A549 (cell line): ENCODE measurements around the gene SP6. TPM values are rescaled to one million over a fixed set of nuclear protein-coding genes. Genes with fewer than 3 reads are reported as not detected.

Experiments used
- ATAC-seq, 2 experiments: fragments of 200-7000 bp in 1 of 2; fragments of >200 bp in 1 of 2; cut with Nextera tagmentation in 1 of 2; cut with Tn5 transposase in 1 of 2; 3 replicates each; pipeline versions ENCODE4 v1.8.0 to v1.9.1; 2018 to 2020; ENCODE audit warnings: mild to moderate bottlenecking in 1 of 2, moderate library complexity in 1 of 2
- CTCF ChIA-PET: fragments of 300-600 bp; sonication (Branson Sonifier 250); formaldehyde crosslinking; extraction: SDS; loops from one replicate; lab custom pipeline; 2021; ENCODE audit warnings: antibody characterized with exemption, inconsistent platforms; lab: Yijun Ruan, JAX
- POLR2A ChIA-PET: fragments of 350-600 bp; formaldehyde crosslinking; extraction: SDS; loops from one replicate; lab custom pipeline; 2021; ENCODE audit warnings: antibody characterized with exemption, inconsistent platforms; lab: Yijun Ruan, JAX
- DNase-seq, 2 experiments: peaks; one replicate each; pipeline versions ENCODE4 v3.0.0 to v3.0.0-alpha.2; 2011 to 2016; ENCODE audit warnings: low read depth in 1 of 2, low spot score in 1 of 2
- FAIRE-seq: peaks from 2 replicates; lab custom pipeline; 2011; peaks lifted over from hg19 to GRCh38; lab: Jason Lieb, UNC
- H3K27ac ChIP-seq, 2 experiments: fragments of >200 bp; sonication (Bioruptor Twin); formaldehyde crosslinking; 3 replicates each; pipeline ENCODE4 v1.5.1; 2016 to 2017
- H3K4me1 ChIP-seq: fragments of >200 bp; sonication (Bioruptor Twin); formaldehyde crosslinking; 3 replicates; pipeline ENCODE4 v1.6.1; 2016
- H3K4me2 ChIP-seq: fragments of >200 bp; sonication (Bioruptor Twin); formaldehyde crosslinking; 3 replicates; pipeline ENCODE4 v1.6.1; 2016
- H3K4me3 ChIP-seq: fragments of >200 bp; sonication (Bioruptor Twin); formaldehyde crosslinking; 3 replicates; pipeline ENCODE4 v1.5.1; 2016
- H3K9me3 ChIP-seq: fragments of >200 bp; sonication (Bioruptor Twin); formaldehyde crosslinking; 3 replicates; pipeline ENCODE4 v1.6.1; 2016
- CBX2 ChIP-seq: fragments of 200-600 bp; sonication (generic); IDR thresholded peaks from 2 replicates; pipeline ENCODE4 v1.6.1; 2016; ENCODE audit warnings: low read depth, mild to moderate bottlenecking, borderline replicate concordance
- CBX8 ChIP-seq: fragments of 200-600 bp; sonication (generic); IDR thresholded peaks from 2 replicates; pipeline ENCODE4 v1.6.1; 2016
- EHMT2 ChIP-seq: fragments of 200-600 bp; sonication (generic); IDR thresholded peaks from 2 replicates; pipeline ENCODE4 v1.6.1; 2016; ENCODE audit warnings: antibody characterized with exemption, low read depth, mild to moderate bottlenecking, moderate library complexity
- ESRRA ChIP-seq: fragments of 150-350 bp; IDR thresholded peaks from 2 replicates; pipeline ENCODE4 v1.6.1; 2014; ENCODE audit warnings: mild to moderate bottlenecking, low read length, borderline replicate concordance
- FOSL2 ChIP-seq, 2 experiments: fragments of 450-650 bp in 1 of 2; fragments of >200 bp in 1 of 2; sonication (Bioruptor Twin) in 1 of 2; formaldehyde crosslinking; IDR thresholded peaks; 2 replicates each; pipeline versions ENCODE4 v1.5.0 to v1.6.1; 2016 to 2020; ENCODE audit warnings: mild to moderate bottlenecking in 1 of 2, moderate library complexity in 1 of 2
- GATA3 ChIP-seq: IDR thresholded peaks from 2 replicates; pipeline ENCODE4 v1.6.1; 2012; ENCODE audit warnings: borderline replicate concordance
- HOXA7 ChIP-seq: fragments of 250-450 bp; sonication (Bioruptor Pico); IDR thresholded peaks from 2 replicates; pipeline ENCODE4 v1.5.0; 2020; ENCODE audit warnings: mild to moderate bottlenecking, moderate library complexity
- JUN ChIP-seq, 2 experiments: fragments of >200 bp; sonication (Bioruptor Twin); formaldehyde crosslinking; IDR thresholded peaks; 2 replicates in 1 of 2; 3 replicates in 1 of 2; pipeline ENCODE4 v1.6.1; 2016 to 2017
- JUNB ChIP-seq: fragments of >200 bp; sonication (Bioruptor Twin); formaldehyde crosslinking; IDR thresholded peaks from 2 replicates; pipeline ENCODE4 v1.6.1; 2016
- KDM1A ChIP-seq: fragments of 200-600 bp; sonication (generic); IDR thresholded peaks from 2 replicates; pipeline ENCODE4 v1.6.1; 2016; ENCODE audit warnings: low read depth, mild to moderate bottlenecking
- MAZ ChIP-seq: fragments of 150-350 bp; IDR thresholded peaks from 2 replicates; pipeline ENCODE4 v1.6.1; 2014; ENCODE audit warnings: antibody characterized with exemption, low read depth, low read length, borderline replicate concordance
- NFE2L2 ChIP-seq: fragments of 150-350 bp; conservative IDR thresholded peaks from 2 replicates; pipeline ENCODE4 v1.6.1; 2014; ENCODE audit warnings: low read length
- NR3C1 ChIP-seq: fragments of >200 bp; sonication (Bioruptor Twin); formaldehyde crosslinking; IDR thresholded peaks from 3 replicates; pipeline ENCODE4 v1.6.1; 2017
- REST ChIP-seq: fragments of 200-600 bp; sonication (generic); IDR thresholded peaks from 2 replicates; pipeline ENCODE4 v1.6.1; 2016; ENCODE audit warnings: antibody characterized with exemption, mild to moderate bottlenecking, moderate library complexity
- RFX5 ChIP-seq: fragments of 450-650 bp; IDR thresholded peaks from 2 replicates; pipeline ENCODE4 v1.7.1; 2014; ENCODE audit warnings: antibody characterized with exemption, mild to moderate bottlenecking, moderate library complexity
- TFCP2L1 ChIP-seq: fragments of 250-450 bp; sonication (Bioruptor Pico); IDR thresholded peaks from 2 replicates; pipeline ENCODE4 v1.5.0; 2021; ENCODE audit warnings: mild to moderate bottlenecking
- TP53 ChIP-seq: fragments of 250-450 bp; sonication (Bioruptor Pico); IDR thresholded peaks from 2 replicates; pipeline ENCODE4 v1.5.0; 2021; ENCODE audit warnings: mild to moderate bottlenecking, moderate library complexity
- WGBS: methylation state at CpG from one replicate; pipeline ENCODE4 v1.1.6; 2017; ENCODE audit errors: missing lambda C conversion rate; 5-methylcytosine and 5-hydroxymethylcytosine counted together
- polyA plus RNA-seq, 4 experiments: library from polyadenylated mRNA; depleted of rRNA in 3 of 4; stranded (reverse); fragments of >200 nt; fragmentation: RNase III in 1 of 4; extraction: RNeasy Plus Mini Kit Qiagen cat#74134 plus additional on column Dnase treatment in 1 of 4; gene quantifications; 2 replicates in 3 of 4; 3 replicates in 1 of 4; pipeline ENCODE4 v1.2.3, GENCODE V29; 2011 to 2017
- TF ChIP-seq, protein P1 (sequence below): IDR thresholded peaks from 2 replicates; pipeline ENCODE4 v1.6.1; 2012; ENCODE audit warnings: low read depth, borderline replicate concordance
- TF ChIP-seq, protein P2 (sequence below): fragments of 250-450 bp; sonication (Bioruptor Pico); IDR thresholded peaks from 2 replicates; pipeline ENCODE4 v1.5.0; 2021; ENCODE audit warnings: mild to moderate bottlenecking, moderate library complexity, borderline replicate concordance
- TF ChIP-seq, protein P3 (sequence below): IDR thresholded peaks from 2 replicates; pipeline ENCODE4 v1.6.1; 2012
- TF ChIP-seq, protein P4 (sequence below): fragments of >200 bp; sonication (Bioruptor Twin); formaldehyde crosslinking; IDR thresholded peaks from 3 replicates; pipeline ENCODE4 v1.6.1; 2016
- TF ChIP-seq, protein P5 (sequence below): fragments of 150-350 bp; IDR thresholded peaks from 2 replicates; pipeline ENCODE4 v1.6.1; 2014; ENCODE audit warnings: low read depth, mild to moderate bottlenecking, low read length

The SP6 gene
- polyA plus RNA-seq, 2 of the 4 experiments (the other 2 are of a cell fraction), result 0.61 to 2.1 TPM

GRCh38 chr17:47896672-47897490 lies 45.9 kb upstream of the SP6 start:
- peak overlapping the region; percentile 87 for H3K4me2 ChIP-seq
- H3K4me3 ChIP-seq, result peak overlapping the region; percentile 65
- TF ChIP-seq NR3C1, result no peak
- no peak for TF ChIP-seq EHMT2
- TF ChIP-seq, protein P1, sequence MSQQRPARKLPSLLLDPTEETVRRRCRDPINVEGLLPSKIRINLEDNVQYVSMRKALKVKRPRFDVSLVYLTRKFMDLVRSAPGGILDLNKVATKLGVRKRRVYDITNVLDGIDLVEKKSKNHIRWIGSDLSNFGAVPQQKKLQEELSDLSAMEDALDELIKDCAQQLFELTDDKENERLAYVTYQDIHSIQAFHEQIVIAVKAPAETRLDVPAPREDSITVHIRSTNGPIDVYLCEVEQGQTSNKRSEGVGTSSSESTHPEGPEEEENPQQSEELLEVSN, result 0 out of 2 replicates have a peak, but pooled peaks have one; percentile 18
- peak; percentile 43; the same call in 1 of the 2 replicates for TF ChIP-seq TFCP2L1 (CRISPR knock-in tag)
- TF ChIP-seq NFE2L2, result no peak
- TF ChIP-seq GATA3, result no peak
- TF ChIP-seq, protein P2, sequence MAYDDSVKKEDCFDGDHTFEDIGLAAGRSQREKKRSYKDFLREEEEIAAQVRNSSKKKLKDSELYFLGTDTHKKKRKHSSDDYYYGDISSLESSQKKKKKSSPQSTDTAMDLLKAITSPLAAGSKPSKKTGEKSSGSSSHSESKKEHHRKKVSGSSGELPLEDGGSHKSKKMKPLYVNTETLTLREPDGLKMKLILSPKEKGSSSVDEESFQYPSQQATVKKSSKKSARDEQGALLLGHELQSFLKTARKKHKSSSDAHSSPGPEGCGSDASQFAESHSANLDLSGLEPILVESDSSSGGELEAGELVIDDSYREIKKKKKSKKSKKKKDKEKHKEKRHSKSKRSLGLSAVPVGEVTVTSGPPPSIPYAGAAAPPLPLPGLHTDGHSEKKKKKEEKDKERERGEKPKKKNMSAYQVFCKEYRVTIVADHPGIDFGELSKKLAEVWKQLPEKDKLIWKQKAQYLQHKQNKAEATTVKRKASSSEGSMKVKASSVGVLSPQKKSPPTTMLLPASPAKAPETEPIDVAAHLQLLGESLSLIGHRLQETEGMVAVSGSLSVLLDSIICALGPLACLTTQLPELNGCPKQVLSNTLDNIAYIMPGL (CRISPR knock-in tag), result 0 out of 2 replicates have a peak, but pooled peaks have one; percentile 61
- TF ChIP-seq TP53 (CRISPR knock-in tag), result peak; percentile 94
- TF ChIP-seq JUN (IDR thresholded peaks at IDR 0.05), result peak in 1 of 2 experiments; percentile 37; a peak in 2 of 5 replicates
- TF ChIP-seq, protein P3, sequence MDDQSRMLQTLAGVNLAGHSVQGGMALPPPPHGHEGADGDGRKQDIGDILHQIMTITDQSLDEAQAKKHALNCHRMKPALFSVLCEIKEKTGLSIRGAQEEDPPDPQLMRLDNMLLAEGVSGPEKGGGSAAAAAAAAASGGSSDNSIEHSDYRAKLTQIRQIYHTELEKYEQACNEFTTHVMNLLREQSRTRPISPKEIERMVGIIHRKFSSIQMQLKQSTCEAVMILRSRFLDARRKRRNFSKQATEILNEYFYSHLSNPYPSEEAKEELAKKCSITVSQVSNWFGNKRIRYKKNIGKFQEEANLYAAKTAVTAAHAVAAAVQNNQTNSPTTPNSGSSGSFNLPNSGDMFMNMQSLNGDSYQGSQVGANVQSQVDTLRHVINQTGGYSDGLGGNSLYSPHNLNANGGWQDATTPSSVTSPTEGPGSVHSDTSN, result peak; percentile 15; the same call in 1 of the 2 replicates
- TF ChIP-seq, protein P4, sequence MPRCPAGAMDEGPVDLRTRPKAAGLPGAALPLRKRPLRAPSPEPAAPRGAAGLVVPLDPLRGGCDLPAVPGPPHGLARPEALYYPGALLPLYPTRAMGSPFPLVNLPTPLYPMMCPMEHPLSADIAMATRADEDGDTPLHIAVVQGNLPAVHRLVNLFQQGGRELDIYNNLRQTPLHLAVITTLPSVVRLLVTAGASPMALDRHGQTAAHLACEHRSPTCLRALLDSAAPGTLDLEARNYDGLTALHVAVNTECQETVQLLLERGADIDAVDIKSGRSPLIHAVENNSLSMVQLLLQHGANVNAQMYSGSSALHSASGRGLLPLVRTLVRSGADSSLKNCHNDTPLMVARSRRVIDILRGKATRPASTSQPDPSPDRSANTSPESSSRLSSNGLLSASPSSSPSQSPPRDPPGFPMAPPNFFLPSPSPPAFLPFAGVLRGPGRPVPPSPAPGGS, result no peak; the same call in 2 of the 3 replicates
- CTCF ChIA-PET, result interaction anchor here (0.9 to 10.1 kb wide), 3 partner anchors 8 to 122 kb away, joined by 4 to 89 read pairs (median 12); partner anchors contain the start of gene SCRN2
- FAIRE-seq (no peak), DNase-seq (no peak), ATAC-seq (no peak)
- H3K4me1 ChIP-seq, result peaks cover 16% of the 10 kb centered on the region; the same call in 2 of the 3 replicates
- WGBS, result 8% methylated on average over 22 of the region's 22 CpGs
- POLR2A ChIA-PET, result interaction anchor here (1.0 to 1.6 kb wide), 2 partner anchors 46 to 66 kb away, joined by 3 to 38 read pairs; partner anchors contain the start of genes LRRC46 and MRPL10
- no peaks in the 10 kb centered on the region for H3K9me3 ChIP-seq
- H3K27ac ChIP-seq, result peak overlapping the region; percentile 95 to 96

DNA sequence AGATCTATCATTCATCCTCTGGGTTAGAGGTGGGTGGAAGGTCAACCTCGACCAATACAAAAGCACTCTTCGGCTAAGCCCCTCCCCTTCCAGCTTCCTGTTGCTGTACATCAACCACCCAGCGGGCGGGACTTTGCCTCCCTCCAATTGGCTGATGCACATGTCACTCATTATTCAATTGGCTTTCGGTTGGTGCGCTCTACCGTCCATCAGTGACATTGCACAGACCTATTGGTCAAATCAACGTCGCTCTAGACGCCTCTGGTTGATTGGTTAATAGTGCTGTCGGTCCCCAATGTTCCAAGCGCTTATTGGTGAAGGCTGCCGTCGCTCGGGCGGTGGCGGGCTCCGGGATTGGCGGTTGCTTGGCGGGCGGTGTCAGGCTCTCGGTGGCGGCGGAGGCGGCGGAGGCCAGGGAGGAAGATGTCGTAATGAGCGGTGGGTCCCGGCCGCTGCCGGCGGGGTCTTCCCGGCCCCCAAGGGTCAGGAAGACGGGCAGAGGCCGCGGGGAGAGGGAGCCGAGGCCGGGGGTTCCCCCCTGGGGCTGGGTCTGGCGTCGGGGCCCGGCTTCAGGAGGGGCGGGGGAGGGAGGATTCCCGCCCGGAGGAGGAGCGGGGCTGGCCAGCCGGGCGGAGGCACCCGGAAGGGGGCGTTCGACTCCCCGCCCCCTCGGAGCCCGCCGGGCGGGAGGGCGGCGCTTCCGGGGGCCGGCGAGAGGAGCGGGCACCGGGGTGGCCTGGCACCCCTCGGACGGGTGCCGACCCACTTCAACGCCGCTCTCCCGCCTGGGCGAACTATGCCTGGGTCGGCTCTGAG lies 45.1 kb upstream of the SP6 start, which contains the start of gene SP2:
SP2 (plus strand) TSS at position 381 of the 816 bp plus-strand sequence; CDS start at position 432, 51 bp downstream.
- peak; percentile 92 for FAIRE-seq
- POLR2A ChIA-PET, result interaction anchor here (0.5 to 1.8 kb wide), 39 partner anchors 9 to 1296 kb away, joined by 3 to 38 read pairs (median 5); partner anchors contain the start of genes CDK5RAP3, KPNB1, LRRC46 and MRPL10
- WGBS, result 2% methylated on average over 43 of the region's 70 CpGs
- TF ChIP-seq CBX8, result no peak
- TF ChIP-seq REST, result no peak
- TF ChIP-seq KDM1A, result no peak
- no peak for TF ChIP-seq FOSL2 (IDR thresholded peaks at IDR 0.05)
- no peak for TF ChIP-seq FOSL2 (CRISPR knock-in tag; IDR thresholded peaks at IDR 0.05)
- TF ChIP-seq JUNB, result no peak
- no peak; the same call in 1 of the 2 replicates for TF ChIP-seq RFX5
- no peak for TF ChIP-seq CBX2
- TF ChIP-seq ESRRA, result no peak
- peak; percentile 99 for TF ChIP-seq MAZ
- TF ChIP-seq NR3C1, result no peak
- TF ChIP-seq, protein P5, sequence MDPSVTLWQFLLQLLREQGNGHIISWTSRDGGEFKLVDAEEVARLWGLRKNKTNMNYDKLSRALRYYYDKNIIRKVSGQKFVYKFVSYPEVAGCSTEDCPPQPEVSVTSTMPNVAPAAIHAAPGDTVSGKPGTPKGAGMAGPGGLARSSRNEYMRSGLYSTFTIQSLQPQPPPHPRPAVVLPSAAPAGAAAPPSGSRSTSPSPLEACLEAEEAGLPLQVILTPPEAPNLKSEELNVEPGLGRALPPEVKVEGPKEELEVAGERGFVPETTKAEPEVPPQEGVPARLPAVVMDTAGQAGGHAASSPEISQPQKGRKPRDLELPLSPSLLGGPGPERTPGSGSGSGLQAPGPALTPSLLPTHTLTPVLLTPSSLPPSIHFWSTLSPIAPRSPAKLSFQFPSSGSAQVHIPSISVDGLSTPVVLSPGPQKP, result no peak
- no peak for TF ChIP-seq HOXA7 (CRISPR knock-in tag)

More for the DNA sequence above, 45.1 kb upstream of the SP6 start, which contains the start of gene SP2:
- Histone ChIP-seq H3K4me3 (peak within 1 kb of the TSS; percentile 86), H3K9me3 (no peaks in the 10 kb centered on the region), H3K4me2 (peak within 1 kb of the TSS; percentile 87), H3K4me1 (peaks cover 16% of the 10 kb centered on the region; the same call in 2 of the 3 replicates), H3K27ac (peak within 1 kb of the TSS; percentile 95 to 96)
- ATAC-seq (peak; percentile 88 to 95), DNase-seq (peak; percentile 100)
- CTCF ChIA-PET, result interaction anchor here (0.9 to 18.8 kb wide), 12 partner anchors 9 to 131 kb away, joined by 3 to 1860 read pairs (median 8); partner anchors contain the start of genes CDK5RAP3, LRRC46, MRPL10 and SCRN2
